Measurements from ENCODE around the gene TBC1D8. TPM values are rescaled to one million over a fixed set of nuclear protein-coding genes. Genes with fewer than 3 reads are reported as not detected.

The TBC1D8 gene
- total RNA-seq, 2 experiments from 2014 or later: 4.0 to 4.5 TPM

DNA sequence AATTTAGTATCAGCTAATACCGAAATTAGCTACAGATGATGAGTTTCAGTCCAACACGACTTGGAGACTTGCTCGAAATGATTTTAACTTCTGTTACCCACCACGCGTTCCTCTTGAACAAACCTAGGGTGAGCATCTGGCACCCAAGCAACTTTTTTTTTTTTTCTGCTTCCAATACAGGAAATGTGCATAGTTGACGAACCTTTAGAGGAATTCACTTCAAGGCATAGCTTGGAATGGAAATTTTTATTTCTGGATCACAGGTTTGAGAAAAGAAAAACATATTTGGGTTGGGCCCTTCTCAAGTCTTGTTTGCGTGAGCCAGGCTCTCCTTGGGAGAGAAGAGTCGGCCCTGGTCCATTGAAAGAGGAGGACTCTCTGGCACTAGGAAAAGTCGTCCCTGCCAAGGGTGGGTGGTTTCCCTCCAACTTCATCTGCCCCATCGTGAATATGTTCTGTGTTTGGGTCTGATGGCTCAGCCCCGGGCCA lies 186.5 kb downstream of the TBC1D8 start:
- Mint-ChIP-seq H3K4me1 (ENCODE audit: low read depth) (peaks cover 10% of the 10 kb centered on the region), H3K27ac (no peak overlapping the region), H3K36me3 (ENCODE audit: low read depth) (no peaks in the 10 kb centered on the region), H3K4me3 (no peak overlapping the region), H3K27me3 (ENCODE audit: low read depth) (no peaks in the 10 kb centered on the region), H3K9me3 (no peaks in the 10 kb centered on the region)
- intact Hi-C loops (cut with micrococcal nuclease): no loop called here
- CTCF ChIA-PET: no interaction called here
- DNase-seq: no peak

DNA sequence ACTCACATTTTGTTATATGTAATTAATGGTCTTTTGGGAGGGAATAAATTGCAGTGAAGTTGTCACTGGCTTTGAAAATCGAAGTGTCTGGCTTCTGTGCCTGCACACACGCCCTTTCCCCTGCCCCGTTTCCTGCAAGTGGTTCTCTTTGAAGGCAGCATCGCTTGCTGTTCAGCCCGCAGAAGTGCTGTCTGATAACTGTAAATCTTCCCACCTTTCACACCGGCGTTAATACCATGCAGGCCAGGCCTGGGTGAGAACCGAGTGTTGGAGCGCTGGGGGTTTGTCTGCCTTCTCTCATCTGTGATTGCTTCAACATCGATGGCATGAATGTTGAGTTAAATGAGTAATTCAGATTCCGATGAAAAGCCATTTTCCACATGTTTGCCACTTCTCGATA lies 187.0 kb downstream of the TBC1D8 start:
- Mint-ChIP-seq H3K36me3 (ENCODE audit: low read depth) (no peaks in the 10 kb centered on the region), H3K27ac (no peak overlapping the region), H3K4me1 (ENCODE audit: low read depth) (peaks cover 10% of the 10 kb centered on the region), H3K27me3 (ENCODE audit: low read depth) (no peaks in the 10 kb centered on the region), H3K9me3 (no peaks in the 10 kb centered on the region), H3K4me3 (no peak overlapping the region)
- intact Hi-C loops (cut with micrococcal nuclease): no loop called here
- peak; percentile 22 for DNase-seq
- CTCF ChIA-PET: no interaction called here

DNA sequence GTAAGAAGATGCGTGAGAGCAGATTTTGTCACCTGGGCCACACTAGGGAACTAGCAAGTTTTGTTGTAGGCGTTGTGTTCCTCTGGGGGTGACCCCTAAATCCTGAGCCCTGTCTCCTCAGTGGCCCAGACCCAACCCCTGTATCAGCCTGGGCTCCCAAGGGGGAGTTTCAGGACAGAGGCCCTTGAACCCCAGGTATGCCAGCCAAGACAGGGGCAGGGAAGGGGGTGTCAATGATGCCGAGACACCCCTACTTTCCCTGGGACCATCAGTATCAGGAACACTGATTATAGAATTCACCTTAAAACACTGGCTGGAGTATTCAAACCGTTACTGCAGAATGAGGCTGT lies 188.2 kb downstream of the TBC1D8 start:
- CTCF ChIA-PET: no interaction called here
- no peak overlapping the region for H3K27ac Mint-ChIP-seq
- H3K4me3 Mint-ChIP-seq: no peak overlapping the region

DNA sequence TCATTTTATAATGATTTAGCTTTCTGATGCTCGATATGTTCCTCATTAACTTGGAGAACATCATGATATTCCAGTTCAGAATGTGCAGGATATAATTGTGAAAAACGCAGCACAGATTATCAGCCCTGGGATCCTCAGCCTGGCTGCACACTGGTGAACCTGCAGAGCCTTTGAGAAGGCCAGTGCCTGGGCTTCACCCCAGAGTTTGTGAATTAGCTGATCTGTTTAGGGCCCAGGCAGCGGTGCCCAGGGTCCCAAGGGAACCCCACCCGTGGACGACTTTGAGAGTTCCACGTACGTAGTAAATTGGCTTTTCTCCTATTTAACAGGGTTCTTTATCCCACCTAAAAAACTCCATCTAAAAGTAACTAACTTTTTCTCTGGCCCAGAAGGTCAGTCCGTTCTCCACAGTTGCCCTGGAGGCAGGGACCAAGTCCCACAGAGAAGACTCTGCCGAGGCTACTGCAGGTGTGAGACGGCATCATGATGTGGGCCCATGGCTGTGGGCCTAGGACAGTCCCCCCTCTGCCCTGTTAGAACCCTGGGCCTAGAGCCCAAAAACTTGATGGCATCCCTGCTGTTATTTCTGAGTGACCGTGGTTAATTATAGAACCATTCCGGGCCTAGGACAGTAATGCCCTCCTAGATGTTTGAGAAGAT lies 188.7 kb downstream of the TBC1D8 start:
- no peak overlapping the region for H3K4me3 Mint-ChIP-seq

More for the DNA sequence above, 188.2 kb downstream of the TBC1D8 start:
- H3K27me3 Mint-ChIP-seq (ENCODE audit: low read depth): no peaks in the 10 kb centered on the region
- intact Hi-C loops (cut with micrococcal nuclease): no loop called here
- H3K4me1 Mint-ChIP-seq (ENCODE audit: low read depth): peaks cover 10% of the 10 kb centered on the region
- H3K9me3 Mint-ChIP-seq: no peaks in the 10 kb centered on the region
- H3K36me3 Mint-ChIP-seq (ENCODE audit: low read depth): no peaks in the 10 kb centered on the region
- DNase-seq: no peak

DNA sequence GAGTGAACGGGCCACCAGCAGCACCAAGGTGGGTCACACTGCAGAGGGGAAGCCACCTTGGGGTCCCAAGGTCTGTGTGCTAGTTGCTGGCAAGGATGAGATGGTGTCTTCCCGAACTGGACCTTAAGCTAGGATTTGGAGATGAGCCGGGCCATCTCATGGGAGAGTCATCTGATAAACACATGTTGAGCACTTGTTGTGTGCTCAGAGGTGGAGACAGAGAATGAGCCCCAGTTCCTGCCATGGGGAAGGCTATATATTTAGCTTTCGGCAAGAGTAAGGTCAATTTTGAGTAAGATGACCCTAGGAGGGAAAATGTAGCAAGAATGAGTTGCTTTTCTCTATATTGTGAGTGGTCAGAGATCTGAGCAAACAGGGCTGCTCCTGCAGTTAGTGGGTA lies 190.5 kb downstream of the TBC1D8 start:
- Mint-ChIP-seq H3K36me3 (ENCODE audit: low read depth) (no peaks in the 10 kb centered on the region), H3K27me3 (ENCODE audit: low read depth) (no peaks in the 10 kb centered on the region), H3K9me3 (no peaks in the 10 kb centered on the region), H3K27ac (no peak overlapping the region), H3K4me1 (ENCODE audit: low read depth) (peaks cover 10% of the 10 kb centered on the region), H3K4me3 (no peak overlapping the region)
- DNase-seq: no peak
- intact Hi-C loops (cut with micrococcal nuclease): no loop called here
- CTCF ChIA-PET: no interaction called here

More for the DNA sequence above, 188.7 kb downstream of the TBC1D8 start:
- peaks cover 10% of the 10 kb centered on the region for H3K4me1 Mint-ChIP-seq (ENCODE audit: low read depth)
- DNase-seq: no peak
- H3K27ac Mint-ChIP-seq: no peak overlapping the region
- no peaks in the 10 kb centered on the region for H3K9me3 Mint-ChIP-seq
- intact Hi-C loops (cut with micrococcal nuclease): no loop called here
- no peaks in the 10 kb centered on the region for H3K36me3 Mint-ChIP-seq (ENCODE audit: low read depth)
- no peaks in the 10 kb centered on the region for H3K27me3 Mint-ChIP-seq (ENCODE audit: low read depth)
- CTCF ChIA-PET: no interaction called here

DNA sequence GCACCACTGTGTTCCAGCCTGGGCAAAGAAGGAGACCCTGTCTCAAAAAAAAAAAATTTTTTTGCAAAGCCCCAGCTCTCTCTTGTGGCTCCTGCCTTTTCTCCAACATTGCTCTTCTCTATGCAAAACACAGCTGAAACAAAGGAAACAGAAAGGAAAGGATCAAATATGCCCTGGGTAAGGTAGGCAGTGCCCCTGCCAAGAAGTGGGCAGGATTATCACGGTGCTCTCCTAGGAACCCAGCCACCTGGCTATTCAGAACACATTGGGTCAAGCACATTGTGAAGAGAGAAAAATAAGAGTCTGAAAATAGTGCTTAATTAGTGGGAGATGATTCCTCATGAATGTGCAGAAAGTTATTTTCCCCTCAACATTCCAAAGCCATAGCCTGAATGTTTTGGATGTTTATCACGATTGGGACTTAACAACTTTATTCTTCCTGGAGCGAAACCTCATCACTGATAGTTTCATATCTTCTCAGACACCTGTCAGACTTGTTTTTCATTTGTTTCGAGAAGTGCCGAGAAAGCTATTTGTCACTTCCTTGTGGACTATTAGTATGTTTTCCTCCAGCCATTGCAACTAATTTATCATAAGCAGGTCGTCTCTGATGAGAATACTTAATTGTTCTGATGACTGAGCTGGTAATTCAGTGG lies 191.8 kb downstream of the TBC1D8 start:
- intact Hi-C loops (cut with micrococcal nuclease): no loop called here
- H3K36me3 Mint-ChIP-seq (ENCODE audit: low read depth): no peaks in the 10 kb centered on the region
- no peaks in the 10 kb centered on the region for H3K9me3 Mint-ChIP-seq
- H3K27ac Mint-ChIP-seq: no peak overlapping the region
- H3K4me3 Mint-ChIP-seq: no peak overlapping the region
- CTCF ChIA-PET: interaction anchor here (0.7 to 0.9 kb wide), 2 partner anchors 19 to 39 kb away, joined by 3 read pairs; no protein-coding TSS in a partner anchor
- no peak for DNase-seq
- peaks cover 7% of the 10 kb centered on the region for H3K4me1 Mint-ChIP-seq (ENCODE audit: low read depth)
- H3K27me3 Mint-ChIP-seq (ENCODE audit: low read depth): no peaks in the 10 kb centered on the region

DNA sequence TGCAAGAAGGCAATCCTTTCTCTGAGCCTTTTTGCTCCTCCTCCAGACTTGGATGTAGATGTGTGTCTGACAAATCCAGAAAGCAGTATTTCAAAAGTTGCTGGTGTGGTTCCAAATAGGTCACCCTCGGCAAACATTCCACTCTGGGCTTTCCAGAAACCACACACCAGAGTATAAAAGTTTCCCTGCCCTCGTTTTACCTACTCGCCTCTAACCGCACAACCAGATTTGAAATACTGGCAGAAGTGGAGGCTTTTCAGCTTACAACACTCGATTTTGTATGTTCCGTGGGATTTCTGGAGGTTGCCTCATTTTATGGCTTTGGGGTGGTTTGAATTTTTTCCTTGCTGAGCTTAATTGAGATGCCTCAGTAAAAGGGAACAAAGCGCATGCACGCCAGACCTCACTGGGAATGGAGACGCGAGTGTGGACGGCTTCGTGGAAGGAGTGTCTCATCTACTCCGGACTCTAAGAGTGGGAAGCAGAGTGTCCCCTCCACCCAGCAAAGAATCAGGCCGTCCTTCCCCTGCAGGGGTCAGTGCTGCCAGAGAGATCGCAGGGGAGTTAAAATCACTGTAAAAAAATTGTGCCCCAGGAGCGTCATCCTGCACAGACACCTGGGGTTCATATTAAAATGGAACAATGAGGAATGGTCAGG lies 193.1 kb downstream of the TBC1D8 start:
- Mint-ChIP-seq H3K4me3 (no peak overlapping the region), H3K27ac (no peak overlapping the region), H3K9me3 (no peaks in the 10 kb centered on the region), H3K27me3 (ENCODE audit: low read depth) (no peaks in the 10 kb centered on the region), H3K4me1 (ENCODE audit: low read depth) (peaks cover 7% of the 10 kb centered on the region), H3K36me3 (ENCODE audit: low read depth) (no peaks in the 10 kb centered on the region)
- no peak for DNase-seq
- CTCF ChIA-PET: interaction anchor here (0.7 kb wide), 1 partner anchor 8 kb away, joined by 3 read pairs; no protein-coding TSS in a partner anchor
- intact Hi-C loops (cut with micrococcal nuclease): no loop called here

Other genes starting within 250 kb of the TBC1D8 start
- 1,000 to 10,000 TPM; 2,225 to 2,255 TPM for gene RPL31, start 149.1 kb downstream of the TBC1D8 start, total RNA-seq
- gene CNOT11, start 101.5 kb upstream of the TBC1D8 start, total RNA-seq: 10 to 100 TPM; 38.3 to 40.3 TPM
- 10 to 100 TPM; 25.0 to 27.1 TPM for gene RNF149, start 157.3 kb upstream of the TBC1D8 start, total RNA-seq
- not detected for gene CREG2, start 236.1 kb upstream of the TBC1D8 start, total RNA-seq

All from activated naive CD4-positive, alpha-beta T cell treated with anti-CD3 and anti-CD28 coated beads for 36 hours (primary cell).